Activated CD4-positive, CD25-positive, alpha-beta regulatory T cell treated with anti-CD3 and anti-CD28 coated beads, Interleukin-2, amount 50 U/mL, for 16 hours (primary cell): ENCODE results near the gene CDK11A.
A peak's percentile ranks its signal among the peaks of the same experiment; 100 is the strongest.
"Not testable (repeated sequence)": the region's sequence is repeated elsewhere in the genome, so short reads cannot be mapped to it uniquely, and the experiment has no call there.

Experiments
- DNase-seq: peaks from one replicate; pipeline ENCODE4 v3.0.0-alpha.2; 2020; ENCODE audit warnings: low read depth, low spot score

The CDK11A gene

DNA sequence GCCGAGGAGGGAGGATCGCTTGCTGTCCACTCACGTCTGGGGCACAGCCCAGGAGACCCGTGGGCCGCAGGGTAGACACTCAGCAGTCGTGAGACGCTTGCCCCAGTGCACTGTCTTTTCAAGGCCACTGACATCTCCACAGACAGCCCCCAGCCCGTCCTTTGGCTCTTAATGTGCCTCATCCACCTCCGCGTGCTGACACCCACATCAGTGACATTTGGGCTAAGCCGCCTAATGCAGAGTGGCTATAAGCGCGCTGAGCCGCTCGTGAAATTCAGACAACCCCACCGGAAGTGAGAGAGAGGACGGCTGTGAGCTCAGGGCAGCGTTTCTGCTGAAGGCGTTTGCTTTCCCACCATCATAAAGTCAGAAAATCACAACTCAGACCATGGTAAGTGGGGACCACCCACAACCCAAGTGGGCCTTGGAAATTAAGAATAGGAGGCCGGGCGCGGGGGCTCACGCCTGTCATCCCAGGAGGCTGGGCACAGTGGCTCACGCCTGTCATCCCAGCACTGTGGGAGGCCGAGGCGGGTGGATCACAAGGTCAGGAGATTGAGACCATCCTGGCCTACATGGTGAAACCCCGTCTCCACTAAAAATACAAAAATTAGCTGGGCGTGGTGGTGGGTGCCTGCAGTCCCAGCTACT lies 40.0 kb downstream of the CDK11A start:
- no peak for DNase-seq

DNA sequence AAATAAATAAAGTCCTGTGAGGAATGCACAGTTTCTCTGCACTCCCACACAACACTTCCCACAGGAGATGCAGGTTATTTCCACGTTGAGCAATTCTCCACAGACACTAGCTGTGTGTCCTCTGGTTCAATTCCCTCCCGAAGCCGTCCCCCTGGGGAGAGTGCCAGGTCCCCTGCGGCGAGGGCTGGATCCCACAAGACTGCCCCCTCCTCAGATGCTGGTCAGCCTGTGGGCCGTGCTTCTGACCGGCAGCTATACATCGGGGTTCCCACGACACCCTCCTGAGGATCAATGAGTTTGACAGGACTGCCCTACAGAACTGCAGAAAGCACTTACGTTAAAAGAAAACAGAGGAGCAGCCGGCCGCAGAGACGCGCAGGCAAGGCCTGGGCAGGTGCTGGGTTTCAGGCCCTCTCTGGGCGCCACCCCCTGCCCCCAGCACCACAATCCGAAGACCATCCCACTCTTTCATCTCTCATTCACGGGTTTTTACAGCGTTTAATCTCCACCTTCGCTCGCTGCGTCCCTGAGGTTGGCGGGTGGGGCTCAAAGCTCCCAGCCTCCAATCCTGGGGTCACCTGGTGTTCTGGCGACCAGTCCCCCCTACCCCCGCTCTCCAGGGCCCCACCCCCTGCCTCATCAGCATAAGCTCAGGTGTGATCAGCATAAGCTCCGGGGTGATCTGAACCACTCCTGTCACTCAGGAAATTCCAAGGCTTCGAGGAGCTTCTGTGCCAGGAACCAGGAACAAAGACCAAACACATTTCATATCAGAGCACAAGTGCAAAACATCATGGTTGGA lies 40.9 kb downstream of the CDK11A start:
- DNase-seq = no peak

DNA sequence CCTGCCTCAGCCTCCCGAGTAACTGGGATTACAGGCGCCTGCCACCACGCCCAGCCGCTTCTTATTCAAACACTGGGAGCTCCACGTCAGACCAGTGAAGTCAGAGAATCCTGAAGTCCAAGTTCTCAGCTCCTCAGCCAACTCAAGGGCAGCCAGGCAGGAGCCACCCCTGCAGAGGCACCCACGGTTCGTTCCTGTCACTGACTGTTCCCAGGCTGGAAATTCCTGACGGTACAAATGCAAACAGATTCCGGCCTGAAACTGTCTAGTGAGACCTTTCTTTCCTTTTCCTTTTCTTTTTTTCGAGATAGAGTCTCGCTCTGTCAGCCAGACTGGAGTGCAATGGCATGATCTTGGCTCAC lies 43.3 kb downstream of the CDK11A start:
- DNase-seq = no peak

DNA sequence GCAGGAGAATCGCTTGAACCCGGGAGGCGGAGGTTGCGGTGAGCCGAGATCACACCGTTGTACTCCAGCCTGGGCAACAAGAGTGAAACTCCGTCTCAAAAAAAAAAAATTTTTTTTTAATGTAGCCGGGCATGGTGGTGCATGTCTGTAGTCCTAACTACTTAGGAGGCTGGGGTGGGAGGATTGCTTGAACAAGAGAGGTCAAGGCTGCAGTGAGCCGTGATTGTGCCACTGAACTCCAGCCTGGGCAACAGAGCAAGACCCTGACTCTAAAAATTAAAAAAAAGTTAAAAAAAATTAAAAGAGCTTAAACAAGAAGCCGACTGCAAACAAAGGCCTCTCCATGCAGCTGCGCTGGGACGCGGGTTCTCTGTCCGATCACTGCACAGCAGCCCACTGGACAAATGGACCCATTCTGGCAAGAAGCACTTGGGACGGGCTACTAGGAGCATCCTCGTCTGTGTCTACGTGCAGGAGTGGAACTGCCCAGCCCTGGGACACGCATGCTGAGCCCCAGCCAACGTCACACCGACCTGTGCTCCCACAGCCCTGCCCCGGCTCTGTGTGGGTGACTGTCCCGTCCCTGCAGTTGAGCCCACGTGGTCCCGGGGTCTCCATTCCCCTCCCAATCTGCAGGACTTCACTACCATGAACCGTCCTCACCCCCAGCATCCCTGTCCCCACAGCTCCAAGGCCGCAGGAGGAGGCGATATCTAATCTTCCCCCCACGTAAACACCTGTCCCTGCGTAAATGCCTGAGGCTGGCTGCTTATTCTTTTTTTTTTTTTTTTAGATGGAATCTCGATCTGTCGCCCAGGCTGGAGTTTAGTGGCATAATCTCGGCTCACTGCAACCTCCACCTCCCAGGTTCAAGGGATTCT lies 43.9 kb downstream of the CDK11A start:
- no peak for DNase-seq

DNA sequence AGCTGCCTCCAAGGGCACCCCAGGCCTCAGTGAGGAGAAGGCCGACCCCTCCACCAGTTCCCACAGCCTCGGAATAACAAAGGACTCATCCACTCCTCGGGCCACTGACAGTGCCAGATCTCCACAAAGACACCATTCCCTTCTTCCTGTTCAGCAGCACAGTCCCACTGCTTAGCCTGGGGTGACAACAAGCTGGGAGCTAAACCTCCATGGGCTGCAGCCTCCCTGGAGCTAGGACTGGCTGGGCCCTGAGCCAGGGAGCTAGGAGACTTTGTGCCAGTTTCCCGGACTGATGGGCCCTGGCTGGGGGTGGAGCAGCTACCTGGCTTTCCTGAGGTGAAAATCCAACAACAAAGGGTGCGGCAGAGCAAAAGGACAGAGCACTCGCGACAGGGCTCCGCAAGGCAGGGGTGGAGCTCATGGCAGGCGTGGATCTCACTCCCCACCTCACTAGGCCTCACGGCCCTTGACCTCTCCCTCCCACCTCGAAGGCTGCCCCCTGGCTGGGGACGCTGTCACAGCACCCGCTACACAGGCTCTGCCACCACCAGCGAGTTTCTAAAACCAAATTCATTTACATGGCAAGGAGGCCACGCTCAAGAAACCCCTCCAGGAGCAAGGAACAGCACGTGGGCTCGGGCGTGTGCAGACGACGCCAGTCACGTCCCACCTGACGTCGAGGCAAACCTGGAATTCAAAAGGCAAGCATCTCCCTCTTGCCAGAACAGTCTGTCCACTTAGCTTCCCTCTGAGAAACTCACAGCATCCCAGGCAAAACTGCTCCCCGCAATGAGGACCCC lies 45.4 kb downstream of the CDK11A start:
- DNase-seq = no peak

DNA sequence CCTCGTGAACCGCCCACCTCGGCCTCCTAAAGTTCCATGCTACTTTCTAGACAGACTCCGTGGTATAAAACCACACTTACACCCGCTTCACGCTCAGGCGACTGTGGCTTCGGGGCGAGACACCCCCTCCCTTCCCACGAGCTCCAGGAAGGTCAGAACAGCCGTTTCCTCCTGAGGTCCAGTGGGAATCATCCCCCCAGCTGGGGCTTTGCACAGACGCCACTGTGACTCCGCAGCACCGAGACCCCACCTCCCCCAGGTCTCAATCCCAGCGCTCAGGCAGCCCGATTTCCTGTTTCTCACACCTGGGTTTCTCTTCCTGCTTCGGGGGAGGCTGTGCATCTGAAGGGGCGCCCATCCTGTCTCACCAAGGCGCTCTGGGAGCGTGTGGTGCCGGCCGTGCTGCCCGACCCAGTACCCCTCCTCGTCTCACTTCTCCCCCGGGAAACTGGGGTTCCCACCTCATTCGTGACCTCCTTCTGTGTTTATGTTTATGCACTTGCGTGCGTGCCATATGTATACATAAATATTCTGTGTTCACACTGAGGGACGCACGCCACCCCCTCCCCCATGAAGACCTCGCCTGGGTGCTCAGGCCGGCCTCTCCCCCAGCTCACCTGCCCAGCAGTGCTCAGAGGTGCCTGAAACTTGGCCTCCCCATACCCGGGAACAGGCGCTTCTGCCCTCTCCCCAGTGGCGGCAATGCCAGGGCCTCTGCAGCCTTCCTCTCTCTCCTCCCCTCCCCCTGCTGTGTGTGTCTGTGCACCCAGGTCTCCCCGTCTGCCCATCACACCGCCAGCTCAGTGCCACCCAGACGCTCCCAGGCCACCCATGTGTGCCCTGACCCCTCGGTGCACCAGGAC lies 46.2 kb downstream of the CDK11A start:
- peak; percentile 27 for DNase-seq

DNA sequence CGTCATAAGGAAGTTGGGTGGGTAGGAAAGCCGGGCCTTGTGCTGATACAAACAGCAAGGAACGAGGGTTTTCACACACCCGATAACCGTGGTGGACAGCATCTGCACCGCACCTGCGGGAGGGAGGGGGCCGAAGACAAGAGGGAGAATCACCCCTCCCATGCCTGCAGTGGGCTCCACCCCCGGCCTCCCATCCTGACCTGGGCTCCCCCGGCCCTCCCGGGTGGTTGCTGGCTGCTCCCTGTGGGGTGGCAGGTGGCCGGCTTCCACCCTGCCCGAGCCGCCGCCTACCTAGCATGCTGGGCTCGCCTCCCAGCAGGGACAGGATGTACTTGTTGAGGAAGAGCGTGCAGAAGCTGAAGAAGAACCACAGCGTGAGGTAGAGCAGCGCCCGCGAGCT lies 48.1 kb downstream of the CDK11A start:
- DNase-seq = not testable (repeated sequence)

DNA sequence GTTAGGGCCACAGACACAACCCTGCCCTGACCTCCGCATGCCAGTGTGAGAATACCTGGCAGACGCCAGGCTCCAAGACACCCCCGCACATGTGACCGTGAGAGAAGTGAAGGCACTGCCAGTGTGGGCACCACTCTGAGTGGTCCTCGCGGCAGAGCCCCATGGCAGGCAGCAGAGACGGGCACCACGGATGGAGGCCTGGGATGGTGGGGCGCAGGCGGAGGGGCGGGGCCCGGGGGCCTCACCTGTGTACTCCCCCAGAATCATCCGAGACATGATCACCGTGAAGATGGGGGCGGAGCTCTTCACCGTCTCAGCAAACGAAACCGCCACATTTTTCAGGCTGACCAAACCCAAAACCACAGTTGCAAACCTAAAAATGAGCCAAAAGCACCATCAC lies 48.9 kb downstream of the CDK11A start:
- not testable (repeated sequence) for DNase-seq

DNA sequence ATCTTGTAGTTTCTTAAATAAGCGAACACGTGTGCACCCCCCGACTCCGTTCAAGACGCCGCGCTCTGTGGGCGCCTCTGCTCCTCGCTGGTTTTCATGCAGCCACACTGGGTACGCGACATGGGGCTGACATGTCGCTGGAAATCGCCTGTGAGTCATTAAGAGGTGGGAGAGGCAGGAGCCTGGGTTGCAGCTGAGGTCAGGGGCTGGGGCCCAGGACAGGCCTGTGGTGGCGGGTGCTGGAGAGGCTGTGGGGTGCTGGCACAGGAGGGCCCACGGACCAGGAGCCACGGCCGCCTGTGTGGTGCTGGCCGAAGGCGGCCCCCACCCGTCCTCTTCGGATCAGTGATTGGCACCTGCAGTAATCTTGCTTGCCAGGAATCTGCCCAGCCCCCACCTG lies 49.4 kb downstream of the CDK11A start:
- not testable (repeated sequence) for DNase-seq

DNA sequence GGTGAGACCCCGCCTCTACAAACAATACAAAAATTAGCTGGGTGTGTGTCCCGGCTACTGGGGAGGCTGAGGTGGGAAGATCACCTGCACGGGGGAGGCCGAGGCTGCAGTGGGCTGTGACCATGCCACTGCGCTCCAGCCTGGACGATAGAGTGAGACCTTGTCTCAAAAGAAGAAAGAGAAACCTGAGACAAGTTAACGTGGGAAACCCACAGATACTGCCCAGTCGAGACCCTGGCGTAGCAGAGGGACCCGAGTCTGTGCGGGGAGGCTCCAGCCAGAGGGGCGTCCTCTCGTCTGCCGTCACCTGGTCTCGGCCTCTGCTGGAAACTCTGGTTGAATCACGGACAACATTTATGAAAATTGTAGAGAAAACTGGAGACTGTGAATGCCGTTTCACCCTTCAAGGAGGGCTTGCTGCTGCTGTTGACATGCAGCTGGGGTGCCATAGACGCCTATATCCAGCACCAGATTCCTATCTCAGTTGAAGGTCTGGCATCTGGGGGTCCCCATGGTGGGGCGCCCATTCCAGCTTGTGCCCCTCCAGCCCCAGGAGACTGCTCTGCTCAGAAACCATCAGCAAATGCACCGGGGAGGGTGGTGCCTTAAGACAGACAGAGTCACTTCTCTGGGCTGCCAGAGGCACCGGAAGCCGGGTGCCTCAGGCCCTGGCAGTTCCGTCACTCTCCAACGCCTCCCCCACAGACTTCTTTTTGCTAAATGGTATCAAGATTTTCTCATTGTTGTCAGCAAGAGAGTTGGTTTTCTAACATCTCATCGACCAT lies 51.8 kb downstream of the CDK11A start:
- no peak for DNase-seq

DNA sequence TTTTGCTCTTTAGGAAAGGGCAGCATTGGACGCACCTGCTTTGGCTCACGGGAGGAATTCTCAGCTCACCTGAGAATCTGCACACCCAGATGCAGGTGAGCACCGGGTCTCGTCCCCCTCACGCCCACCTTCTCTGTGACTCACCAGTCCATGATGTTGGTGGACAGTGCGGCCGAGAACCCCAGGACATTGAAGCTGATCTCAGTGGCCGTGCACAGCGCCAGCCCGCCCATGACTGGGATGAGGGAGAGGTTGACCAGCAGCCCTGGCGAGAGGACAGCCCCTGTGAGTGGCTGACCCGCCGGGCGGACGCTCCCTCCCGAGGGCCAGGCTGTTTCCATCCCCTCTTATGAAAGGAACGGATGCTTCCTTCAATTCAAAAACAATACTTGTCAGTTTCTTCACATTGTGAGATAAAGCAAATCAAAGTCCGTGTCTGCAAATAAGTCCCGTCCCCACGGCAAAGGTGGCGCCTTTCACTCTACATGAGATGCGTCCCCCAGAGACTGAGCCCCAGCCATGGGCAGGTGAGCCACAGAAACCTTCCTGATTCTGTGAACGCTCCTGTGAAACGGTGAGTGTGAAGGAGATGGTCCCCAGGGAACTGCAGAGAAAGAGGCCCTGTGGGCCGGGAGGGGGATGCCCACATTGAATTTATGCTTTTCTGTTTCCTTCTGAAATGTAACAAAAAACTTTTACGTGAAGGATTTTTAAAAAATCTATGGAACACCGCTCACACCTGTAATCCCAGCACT lies 52.6 kb downstream of the CDK11A start:
- no peak for DNase-seq

DNA sequence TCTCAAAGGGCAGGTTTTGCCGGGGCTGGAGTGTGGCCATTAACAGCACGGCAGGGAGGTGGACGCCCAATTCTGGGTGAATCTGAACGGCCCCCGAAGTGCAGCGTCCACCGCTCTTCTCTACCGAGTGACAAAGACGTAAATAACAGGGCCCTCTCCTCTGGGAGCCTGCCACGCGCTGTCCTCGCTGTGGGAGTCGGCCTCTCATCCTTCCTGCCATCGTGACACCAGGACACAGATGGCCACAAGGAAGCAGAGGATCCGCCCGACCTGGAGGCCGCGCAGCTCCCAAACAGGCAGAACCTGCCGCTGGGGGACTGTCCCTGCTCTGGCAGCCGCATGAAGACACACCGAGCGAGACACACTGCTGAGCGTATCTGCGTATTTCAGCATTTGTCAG lies 53.3 kb downstream of the CDK11A start:
- no peak for DNase-seq

DNA sequence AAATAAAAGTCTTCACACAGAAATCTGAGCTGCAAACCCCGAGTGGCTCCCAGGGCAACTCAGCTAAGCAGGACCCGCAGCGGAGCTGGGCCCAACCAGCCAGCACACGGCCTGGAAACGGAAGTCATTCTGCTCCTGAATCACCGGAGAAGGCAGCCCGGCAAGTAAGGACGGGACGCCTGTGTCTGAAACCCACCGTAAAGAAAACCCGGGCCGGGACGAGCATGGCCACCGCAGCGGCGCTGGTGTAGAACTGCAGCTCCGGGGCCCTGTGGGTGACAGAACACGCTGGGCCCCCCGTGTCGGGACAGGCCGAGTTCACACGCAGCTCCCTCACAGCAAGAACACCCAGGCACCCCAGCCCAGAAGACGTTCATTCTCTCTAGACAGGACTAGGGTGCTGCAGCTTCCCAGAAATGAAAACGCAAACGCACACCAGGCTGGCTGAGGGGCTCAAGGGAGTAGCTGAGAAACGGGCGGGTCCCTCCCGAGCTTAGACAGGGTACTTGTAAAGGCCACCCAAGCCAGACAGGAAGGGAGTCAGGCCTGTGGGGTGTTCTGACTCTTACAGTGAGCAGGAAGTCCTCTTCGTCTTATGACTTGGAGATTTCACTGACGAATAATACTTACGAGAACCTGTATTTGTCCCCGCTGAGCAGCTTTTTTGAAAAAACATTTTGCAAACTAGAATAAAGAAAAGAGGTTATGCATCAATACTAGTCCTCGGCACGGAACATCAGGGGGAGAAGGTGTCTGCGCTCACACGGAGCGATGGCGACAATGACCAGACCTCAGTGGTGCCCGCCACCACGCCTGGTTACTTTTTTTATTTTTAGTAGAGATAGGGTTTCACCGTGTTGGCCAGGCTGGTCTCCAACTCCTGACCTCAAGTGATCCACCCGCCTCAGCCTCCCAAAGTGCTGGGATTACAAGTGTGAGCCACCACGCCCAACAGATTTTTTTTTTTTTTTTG lies 54.4 kb downstream of the CDK11A start:
- no peak for DNase-seq

DNA sequence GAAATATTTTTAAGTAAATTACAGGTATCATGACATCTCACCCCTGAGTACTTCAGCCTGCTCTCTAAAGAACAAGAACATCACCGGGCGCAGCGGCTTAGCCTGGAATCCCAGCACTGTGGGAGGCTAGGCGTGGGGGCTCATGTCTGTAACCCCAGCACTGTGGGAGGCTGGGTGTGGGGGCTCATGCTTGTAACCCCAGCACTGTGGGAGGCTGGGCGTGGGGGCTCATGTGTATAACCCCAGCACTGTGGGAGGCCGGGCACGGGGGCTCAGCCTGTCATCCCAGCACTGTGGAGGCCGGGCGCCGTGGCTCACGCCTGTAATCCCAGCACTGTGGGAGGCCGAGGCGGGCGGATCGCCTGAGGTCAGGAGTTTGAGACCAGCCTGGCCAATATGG lies 57.6 kb downstream of the CDK11A start:
- no peak for DNase-seq

DNA sequence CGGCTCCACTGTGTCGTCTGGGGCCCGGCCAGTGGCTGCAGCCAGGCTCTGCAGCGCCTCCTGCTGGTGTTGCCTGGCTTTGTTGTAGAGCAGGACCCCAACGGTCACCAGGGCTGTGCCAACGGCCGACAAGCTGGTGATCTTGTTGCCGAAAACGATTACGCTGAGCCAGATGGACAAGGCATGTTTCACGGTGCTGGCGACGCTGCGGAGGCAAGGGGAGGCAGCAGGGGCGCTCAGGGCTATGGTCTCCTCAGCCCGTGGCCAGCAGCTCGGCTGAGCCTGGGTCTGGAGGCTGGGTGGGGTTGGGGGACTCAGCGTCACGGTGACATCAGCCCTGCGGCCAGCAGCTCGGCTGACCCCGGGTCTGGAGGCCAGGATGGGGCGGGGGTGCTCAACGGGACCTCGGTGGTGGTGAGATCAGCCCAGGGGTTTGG lies 58.3 kb downstream of the CDK11A start:
- no peak for DNase-seq

DNA sequence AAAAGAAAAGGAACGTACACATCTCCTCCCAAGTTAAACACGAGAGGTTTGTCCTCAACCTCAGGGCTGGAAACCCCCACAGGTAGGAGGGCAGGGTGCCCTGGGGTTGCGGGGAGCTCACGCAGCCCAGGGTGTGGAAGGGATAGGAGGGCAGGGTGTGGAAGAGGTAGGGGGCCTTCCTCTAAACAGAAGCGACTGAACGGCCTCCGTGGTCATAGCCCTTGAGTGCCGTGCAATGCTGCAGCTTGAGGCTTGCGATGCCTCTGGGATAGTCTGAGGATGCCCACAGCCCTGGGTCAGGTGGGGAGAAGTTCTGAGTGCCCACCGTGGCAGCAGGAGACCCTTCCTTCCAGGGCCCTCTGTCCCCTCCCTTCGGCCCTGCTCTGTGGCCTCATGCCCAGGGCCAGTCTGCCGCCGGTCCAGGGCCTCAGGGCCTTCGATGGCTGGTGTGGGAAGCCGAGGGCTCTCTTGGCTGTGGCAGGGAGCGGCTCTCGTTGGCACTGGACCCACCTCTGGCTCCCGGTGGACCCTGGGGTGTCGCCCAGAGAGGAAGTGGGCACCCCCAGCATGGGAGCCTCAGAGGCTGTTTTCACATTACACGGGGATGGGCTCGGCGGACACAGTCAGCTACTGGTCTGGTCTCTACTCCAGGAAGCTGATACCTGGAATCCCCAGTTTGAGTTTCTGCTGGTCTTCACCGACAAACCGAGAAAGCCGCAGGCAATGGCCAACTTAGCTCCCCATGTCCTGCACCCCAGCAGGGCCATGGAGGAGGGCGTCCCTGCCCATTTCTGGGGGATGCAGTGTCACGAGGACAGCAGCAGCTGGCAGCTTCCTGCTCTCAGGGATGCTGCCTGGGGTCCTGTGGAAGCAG lies 59.0 kb downstream of the CDK11A start:
- no peak for DNase-seq

DNA sequence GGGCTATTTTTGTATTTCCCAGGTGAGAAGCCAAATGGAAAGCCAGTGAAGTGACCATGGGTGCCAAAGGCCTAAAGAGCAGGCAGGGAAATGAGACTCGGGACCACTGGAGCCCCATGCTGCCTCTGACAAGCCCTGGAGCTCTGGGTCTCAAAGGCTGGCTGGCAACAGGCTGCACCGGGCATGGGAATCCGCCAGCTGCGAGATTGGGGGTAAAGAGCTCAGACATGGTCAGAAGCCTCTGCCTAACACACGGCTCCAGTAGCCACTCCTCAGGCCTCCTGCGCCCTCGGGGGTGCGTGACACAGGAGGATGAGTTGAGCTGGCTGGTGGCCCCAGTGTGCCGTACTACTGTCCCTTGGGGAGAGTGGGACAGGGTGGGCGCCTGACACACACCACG lies 59.8 kb downstream of the CDK11A start:
- not testable (repeated sequence) for DNase-seq
